HUES48 (cell line): ENCODE data around the gene STARD5.

ENCODE experiments used
- H3K27ac ChIP-seq: one replicate; pipeline ENCODE4 v1.7.0; 2013; ENCODE audit warnings: low read depth, low read length, inconsistent platforms
- H3K27me3 ChIP-seq: 2 replicates; pipeline ENCODE4 v1.6.1; 2013; ENCODE audit warnings: mild to moderate bottlenecking, low read length; ENCODE audit not compliant: control insufficient read depth, insufficient read depth
- H3K36me3 ChIP-seq: 2 replicates; pipeline ENCODE4 v1.6.1; 2013; ENCODE audit warnings: low read length; ENCODE audit not compliant: control insufficient read depth, insufficient read depth
- H3K4me1 ChIP-seq: 2 replicates; pipeline ENCODE4 v1.6.1; 2013; ENCODE audit warnings: mild to moderate bottlenecking, low read length; ENCODE audit not compliant: control insufficient read depth, insufficient read depth
- H3K4me3 ChIP-seq: 2 replicates; pipeline ENCODE4 v1.5.1; 2013; ENCODE audit warnings: mild to moderate bottlenecking, low read depth, low read length
- H3K9ac ChIP-seq: 2 replicates; pipeline ENCODE4 v1.6.1; 2013; ENCODE audit warnings: mild to moderate bottlenecking, low read depth, low read length, moderate library complexity
- H3K9me3 ChIP-seq: 2 replicates; pipeline ENCODE4 v1.6.1; 2013; ENCODE audit warnings: low read length; ENCODE audit not compliant: control insufficient read depth, insufficient read depth

The STARD5 gene, protein sequence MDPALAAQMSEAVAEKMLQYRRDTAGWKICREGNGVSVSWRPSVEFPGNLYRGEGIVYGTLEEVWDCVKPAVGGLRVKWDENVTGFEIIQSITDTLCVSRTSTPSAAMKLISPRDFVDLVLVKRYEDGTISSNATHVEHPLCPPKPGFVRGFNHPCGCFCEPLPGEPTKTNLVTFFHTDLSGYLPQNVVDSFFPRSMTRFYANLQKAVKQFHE

GRCh38 chr15:81323944-81324881, at the start of gene STARD5:
Gene STARD5, minus strand, starts transcription at chr15:81324141. Its CDS starts 42 bp downstream, at chr15:81324099.
- Histone ChIP-seq H3K36me3 (peaks cover 13% of the 10 kb centered on the region; the same call in 1 of the 2 replicates), H3K27me3 (peaks cover 4% of the 10 kb centered on the region; the same call in 1 of the 2 replicates), H3K4me3 (peak within 1 kb of the TSS; percentile 80), H3K27ac (peak within 1 kb of the TSS; percentile 42), H3K9me3 (no peaks in the 10 kb centered on the region), H3K9ac (peak within 1 kb of the TSS; percentile 60), H3K4me1 (peaks cover 8% of the 10 kb centered on the region; the same call in 1 of the 2 replicates)

GRCh38 chr15:81373176-81373575, 49.2 kb upstream of the STARD5 start:
- no peak overlapping the region for H3K27ac ChIP-seq
- no peaks in the 10 kb centered on the region for H3K36me3 ChIP-seq
- H3K9ac ChIP-seq = no peak overlapping the region
- H3K9me3 ChIP-seq = no peaks in the 10 kb centered on the region
- H3K4me1 ChIP-seq = no peaks in the 10 kb centered on the region
- no peak overlapping the region for H3K4me3 ChIP-seq
- no peaks in the 10 kb centered on the region for H3K27me3 ChIP-seq

DNA sequence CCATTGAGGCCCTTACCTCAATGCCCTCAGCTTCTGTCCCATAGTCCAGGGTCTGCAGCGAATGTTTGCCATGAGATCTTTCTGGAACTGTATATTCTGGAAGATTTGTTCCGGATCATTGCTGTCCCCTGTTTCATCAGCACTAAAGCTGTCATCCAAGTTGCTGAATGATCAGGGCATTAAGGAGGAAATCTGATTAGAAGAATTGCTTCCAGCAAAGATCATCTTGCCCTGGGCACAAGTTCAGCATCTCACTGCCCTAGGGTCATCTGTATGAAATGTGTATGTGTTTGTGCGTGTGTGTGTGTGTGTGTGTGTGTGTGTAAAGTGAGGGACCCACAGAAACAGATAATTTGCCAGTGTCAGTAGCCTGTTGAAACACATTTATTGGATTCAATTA, 48.6 kb upstream of the STARD5 start:
- no peaks in the 10 kb centered on the region for H3K27me3 ChIP-seq
- no peak overlapping the region for H3K27ac ChIP-seq
- no peaks in the 10 kb centered on the region for H3K4me1 ChIP-seq
- H3K4me3 ChIP-seq = no peak overlapping the region
- H3K9ac ChIP-seq = no peak overlapping the region
- H3K36me3 ChIP-seq = no peaks in the 10 kb centered on the region
- H3K9me3 ChIP-seq = no peaks in the 10 kb centered on the region

GRCh38 chr15:81363718-81364500, 40.0 kb upstream of the STARD5 start:
- Histone ChIP-seq H3K4me3 (no peak overlapping the region), H3K36me3 (no peaks in the 10 kb centered on the region), H3K27me3 (no peaks in the 10 kb centered on the region), H3K27ac (no peak overlapping the region), H3K9ac (no peak overlapping the region), H3K4me1 (no peaks in the 10 kb centered on the region), H3K9me3 (no peaks in the 10 kb centered on the region)

DNA sequence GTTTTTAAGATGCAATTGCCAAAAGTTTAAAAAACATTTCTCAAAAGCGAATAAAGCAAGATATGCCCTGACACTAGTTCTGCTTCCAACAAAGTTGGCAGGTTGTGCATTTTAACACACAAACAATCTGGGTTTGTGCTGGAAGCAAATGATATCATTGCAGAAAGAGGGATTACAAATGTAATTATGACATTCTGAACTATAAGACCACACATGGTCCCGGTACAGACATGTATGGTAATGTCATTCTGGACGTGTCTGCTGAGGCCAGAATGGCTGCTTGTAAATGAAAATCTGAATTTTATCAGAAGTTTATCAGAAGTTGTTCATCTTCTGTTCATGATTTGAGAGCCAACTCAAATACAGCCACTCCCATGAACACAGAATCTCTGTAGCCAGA, 39.3 kb upstream of the STARD5 start:
- H3K27me3 ChIP-seq = no peaks in the 10 kb centered on the region
- H3K4me1 ChIP-seq = no peaks in the 10 kb centered on the region
- no peaks in the 10 kb centered on the region for H3K9me3 ChIP-seq
- no peak overlapping the region for H3K9ac ChIP-seq
- no peaks in the 10 kb centered on the region for H3K36me3 ChIP-seq
- H3K27ac ChIP-seq = no peak overlapping the region
- H3K4me3 ChIP-seq = no peak overlapping the region

DNA sequence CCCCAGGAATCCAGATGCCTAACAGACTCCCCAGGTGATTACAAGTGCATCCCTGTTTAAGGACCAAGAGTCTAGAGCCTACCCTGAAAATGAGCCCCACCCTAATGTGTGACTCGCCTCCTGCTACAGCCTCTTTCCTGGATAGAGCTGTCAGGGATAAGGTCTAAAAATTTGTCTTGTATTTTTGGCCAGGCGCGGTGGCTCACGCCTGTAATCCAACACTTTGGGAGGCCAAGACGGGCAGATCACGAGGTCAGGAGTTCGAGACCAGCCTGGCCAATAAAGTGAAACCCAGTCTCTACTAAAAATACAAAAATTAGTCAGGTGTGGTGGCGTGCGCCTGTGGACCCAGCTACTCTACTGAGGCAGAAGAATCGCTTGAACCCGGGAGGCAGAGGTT, 38.8 kb upstream of the STARD5 start:
- Histone ChIP-seq H3K4me3 (no peak overlapping the region), H3K27ac (no peak overlapping the region), H3K4me1 (no peaks in the 10 kb centered on the region), H3K27me3 (no peaks in the 10 kb centered on the region), H3K9me3 (no peaks in the 10 kb centered on the region), H3K36me3 (no peaks in the 10 kb centered on the region), H3K9ac (no peak overlapping the region)

GRCh38 chr15:81361891-81362290, 38.0 kb upstream of the STARD5 start:
- Histone ChIP-seq H3K27me3 (no peaks in the 10 kb centered on the region), H3K4me1 (peaks cover 3% of the 10 kb centered on the region; the same call in 1 of the 2 replicates), H3K36me3 (no peaks in the 10 kb centered on the region), H3K27ac (no peak overlapping the region), H3K9me3 (no peaks in the 10 kb centered on the region), H3K4me3 (no peak overlapping the region), H3K9ac (no peak overlapping the region)

GRCh38 chr15:81360491-81360890, 36.5 kb upstream of the STARD5 start:
- no peaks in the 10 kb centered on the region for H3K27me3 ChIP-seq
- H3K27ac ChIP-seq = no peak overlapping the region
- H3K9me3 ChIP-seq = no peaks in the 10 kb centered on the region
- H3K4me1 ChIP-seq = peaks cover 12% of the 10 kb centered on the region
- H3K36me3 ChIP-seq = no peaks in the 10 kb centered on the region
- H3K9ac ChIP-seq = no peak overlapping the region
- H3K4me3 ChIP-seq = no peak overlapping the region

DNA sequence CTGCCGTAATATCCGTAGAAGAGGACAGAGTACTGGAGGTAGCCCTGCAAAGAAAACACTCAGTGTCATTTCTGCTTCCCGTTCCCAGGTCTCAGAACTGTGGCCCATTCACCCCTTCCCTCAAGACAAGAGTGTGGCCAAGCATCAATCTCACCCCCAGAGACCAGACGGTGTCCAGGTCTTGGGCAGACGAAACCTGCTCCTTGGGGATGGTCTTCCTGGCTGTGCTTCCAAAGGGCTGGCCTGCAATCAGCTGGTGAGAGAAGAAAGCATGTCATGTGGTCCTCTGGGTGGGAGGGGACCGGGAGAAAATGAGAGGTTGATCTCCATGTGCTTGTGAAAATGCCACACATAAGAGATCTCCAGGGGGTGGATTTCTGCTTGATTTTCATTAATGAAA, 34.3 kb upstream of the STARD5 start:
- Histone ChIP-seq H3K27ac (no peak overlapping the region), H3K27me3 (no peaks in the 10 kb centered on the region), H3K9ac (no peak overlapping the region), H3K9me3 (no peaks in the 10 kb centered on the region), H3K4me3 (no peak overlapping the region), H3K36me3 (no peaks in the 10 kb centered on the region), H3K4me1 (peaks cover 12% of the 10 kb centered on the region)

DNA sequence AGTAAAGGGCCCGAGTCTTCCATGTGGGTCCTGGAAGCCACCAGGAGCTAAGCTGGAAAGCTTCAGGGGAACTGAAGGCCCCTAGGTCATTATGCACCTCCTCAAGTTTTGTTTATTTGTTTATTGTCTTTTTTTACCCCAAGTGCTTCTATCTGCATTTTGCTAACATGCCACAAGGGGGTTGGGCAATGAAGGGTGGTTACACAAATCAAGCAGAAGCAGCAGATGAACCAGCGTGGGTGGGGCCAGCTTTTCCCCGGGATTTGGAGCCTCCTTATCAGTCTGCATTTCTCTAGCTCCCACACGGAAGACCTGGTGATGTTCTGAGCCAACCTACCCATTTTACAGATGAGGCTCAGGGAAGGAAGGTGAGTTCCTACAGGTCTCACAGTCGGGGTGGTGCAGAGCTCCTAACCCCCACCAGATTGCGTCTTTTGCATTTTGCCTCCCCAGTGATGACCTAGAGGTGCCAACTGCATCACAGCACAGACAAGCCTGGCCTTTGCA, 33.3 kb upstream of the STARD5 start:
- no peak overlapping the region for H3K9ac ChIP-seq
- no peak overlapping the region for H3K4me3 ChIP-seq
- no peak overlapping the region for H3K27ac ChIP-seq
- H3K36me3 ChIP-seq = no peaks in the 10 kb centered on the region
- peaks cover 12% of the 10 kb centered on the region for H3K4me1 ChIP-seq
- H3K27me3 ChIP-seq = no peaks in the 10 kb centered on the region
- H3K9me3 ChIP-seq = no peaks in the 10 kb centered on the region
